ENCODE results near the gene PDHX.

DNA sequence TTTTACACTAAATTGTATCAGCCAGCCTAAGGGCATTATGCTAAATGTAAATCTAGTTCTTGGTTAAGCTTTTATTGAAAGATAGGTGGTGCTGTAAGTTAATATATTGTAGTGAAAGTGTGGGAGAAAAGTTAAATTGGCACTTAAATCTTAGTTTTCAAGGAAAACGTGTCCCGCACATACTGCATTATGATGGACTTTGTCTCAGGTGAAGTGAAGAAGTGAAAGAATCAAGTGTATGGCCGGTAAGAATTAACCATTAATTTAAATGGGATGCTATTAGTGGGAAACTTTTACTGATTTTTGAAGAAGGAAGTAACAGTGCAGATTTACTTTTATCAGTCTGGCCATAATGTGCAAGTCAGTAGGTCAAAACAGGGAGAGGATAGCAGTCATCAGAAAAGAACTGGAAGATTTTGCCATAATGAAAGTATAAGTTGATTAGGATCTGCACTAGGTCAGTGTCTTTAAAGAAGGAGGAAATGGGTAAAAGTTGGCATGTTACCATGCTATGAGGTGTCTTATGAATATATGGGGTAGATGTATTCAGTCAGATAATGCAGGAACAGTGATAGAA is 81.6 kb downstream of the PDHX start:
- no peak for TF ChIP-seq GATA1 (IDR thresholded peaks at IDR 0.05; ENCODE audit: low read depth, low read length)
- no peak for TF ChIP-seq POLR2A (IDR thresholded peaks at IDR 0.05; ENCODE audit: low read length)
